BLaER1 treated with 17β-estradiol and CSF1 and Interleukin-3, amounts not matched to agents 10 nM and 100 nM (cell line): ENCODE data around the gene C12orf43.

Experiments
- H3K27ac ChIP-seq, 11 experiments: shearing (Covaris generic); formaldehyde crosslinking; 2 replicates each; pipeline ENCODE4 v1.8.1; 2022
- H3K27me3 ChIP-seq, 11 experiments: shearing (Covaris generic); formaldehyde crosslinking; 2 replicates each; pipeline ENCODE4 v1.8.1; 2022
- H3K36me3 ChIP-seq, 11 experiments: shearing (Covaris generic); formaldehyde crosslinking; 2 replicates each; pipeline ENCODE4 v1.8.1; 2022
- H3K4me1 ChIP-seq, 10 experiments: shearing (Covaris generic); formaldehyde crosslinking; 2 replicates each; pipeline ENCODE4 v1.8.1; 2022
- H3K4me2 ChIP-seq, 11 experiments: shearing (Covaris generic); formaldehyde crosslinking; 2 replicates each; pipeline ENCODE4 v1.8.1; 2022
- H3K4me3 ChIP-seq, 10 experiments: shearing (Covaris generic); formaldehyde crosslinking; 2 replicates each; pipeline ENCODE4 v1.8.1; 2022
- H3K9ac ChIP-seq, 11 experiments: shearing (Covaris generic); formaldehyde crosslinking; 2 replicates each; pipeline ENCODE4 v1.8.1; 2022
- H3K9me3 ChIP-seq, 11 experiments: shearing (Covaris generic); formaldehyde crosslinking; replicated peaks in 1 of 11; 2 replicates each; pipeline ENCODE4 v1.8.1; 2022
- H4K20me1 ChIP-seq, 11 experiments: shearing (Covaris generic); formaldehyde crosslinking; 2 replicates each; pipeline ENCODE4 v1.8.1; 2022
- Cebpa-rat ChIP-seq, 11 experiments: shearing (Covaris generic); IDR thresholded peaks; 2 replicates each; pipeline ENCODE4 v1.8.1; 2022

The C12orf43 gene

GRCh38 chr12:120978296-120979219 is 37.7 kb downstream of the C12orf43 start, which contains the start of gene HNF1A:
HNF1A (plus strand) TSS chr12:120978543; CDS start chr12:120978769, 226 bp downstream.
- Histone ChIP-seq H3K27ac (no peak within 1 kb of the TSS), H3K4me2 (no peak within 1 kb of the TSS), H4K20me1 (no peaks in the 10 kb centered on the region), H3K9ac (no peak within 1 kb of the TSS), H3K27me3 (no peaks in the 10 kb centered on the region), H3K36me3 (no peaks in the 10 kb centered on the region), H3K9me3 (no peaks in the 10 kb centered on the region), H3K4me3 (no peak within 1 kb of the TSS), H3K4me1 (no peaks in the 10 kb centered on the region)
- TF ChIP-seq Cebpa-rat (IDR thresholded peaks at IDR 0.05), result no peak

GRCh38 chr12:120977531-120978295 is 38.6 kb downstream of the C12orf43 start:
- Histone ChIP-seq H3K9me3 (no peaks in the 10 kb centered on the region), H4K20me1 (no peaks in the 10 kb centered on the region), H3K27me3 (no peaks in the 10 kb centered on the region), H3K27ac (no peak overlapping the region), H3K36me3 (no peaks in the 10 kb centered on the region), H3K4me2 (no peak overlapping the region), H3K4me1 (peaks cover 0 to 7% (median 0%) of the 10 kb centered on the region in 10 experiments; a peak in 3 of 20 replicates), H3K9ac (no peak overlapping the region), H3K4me3 (no peak overlapping the region)
- TF ChIP-seq Cebpa-rat (IDR thresholded peaks at IDR 0.05), result no peak

GRCh38 chr12:120972870-120973543 is 43.3 kb downstream of the C12orf43 start:
- Histone ChIP-seq H3K36me3 (no peaks in the 10 kb centered on the region), H3K27ac (no peak overlapping the region; a peak in 1 of 22 replicates)
- no peak for TF ChIP-seq Cebpa-rat (IDR thresholded peaks at IDR 0.05)

GRCh38 chr12:120971299-120972180 is 44.7 kb downstream of the C12orf43 start:
- peak overlapping the region in 1 of 11 experiments; percentile 50; a peak in 1 of 22 replicates for H3K27ac ChIP-seq
- no peak overlapping the region for H3K4me3 ChIP-seq
- H3K36me3 ChIP-seq, result no peaks in the 10 kb centered on the region
- peak overlapping the region in 5 of 11 experiments; percentile 8 to 29 (median 16); a peak in 7 of 22 replicates for H3K4me2 ChIP-seq
- TF ChIP-seq Cebpa-rat (IDR thresholded peaks at IDR 0.05), result peak in 3 of 11 experiments; percentile 10 to 36 (median 26); a peak in 1 of 22 replicates
- H3K9ac ChIP-seq, result no peak overlapping the region; a peak in 1 of 22 replicates
- no peaks in the 10 kb centered on the region for H4K20me1 ChIP-seq
- peaks cover 8 to 30% (median 15%) of the 10 kb centered on the region in 10 experiments; a peak in 18 of 20 replicates for H3K4me1 ChIP-seq
- H3K9me3 ChIP-seq, result no peaks in the 10 kb centered on the region
- no peaks in the 10 kb centered on the region for H3K27me3 ChIP-seq

More at GRCh38 chr12:120972870-120973543, 43.3 kb downstream of the C12orf43 start:
- no peak overlapping the region for H3K4me3 ChIP-seq
- H3K27me3 ChIP-seq, result no peaks in the 10 kb centered on the region
- H3K4me1 ChIP-seq, result peaks cover 8 to 30% (median 15%) of the 10 kb centered on the region in 10 experiments; a peak in 18 of 20 replicates
- 0 out of 22 replicates have a peak overlapping the region, but pooled peaks of 1 of the 11 experiments have one; percentile 10 for H3K4me2 ChIP-seq
- no peaks in the 10 kb centered on the region for H4K20me1 ChIP-seq
- H3K9ac ChIP-seq, result no peak overlapping the region
- no peaks in the 10 kb centered on the region for H3K9me3 ChIP-seq

GRCh38 chr12:120970310-120970709 is 46.0 kb downstream of the C12orf43 start:
- Histone ChIP-seq H3K4me2 (peak overlapping the region in 7 of 11 experiments; percentile 6 to 41 (median 18); a peak in 9 of 22 replicates), H3K9me3 (no peaks in the 10 kb centered on the region), H3K27ac (no peak overlapping the region), H3K36me3 (no peaks in the 10 kb centered on the region), H4K20me1 (no peaks in the 10 kb centered on the region), H3K4me3 (no peak overlapping the region), H3K27me3 (no peaks in the 10 kb centered on the region), H3K4me1 (peaks cover 8 to 30% (median 15%) of the 10 kb centered on the region in 10 experiments; a peak in 18 of 20 replicates), H3K9ac (no peak overlapping the region)
- TF ChIP-seq Cebpa-rat (IDR thresholded peaks at IDR 0.05), result no peak

- no peak overlapping the region for H3K4me3 ChIP-seq
- H3K4me2 ChIP-seq, result no peak overlapping the region
- no peaks in the 10 kb centered on the region for H3K36me3 ChIP-seq
- no peak for TF ChIP-seq Cebpa-rat (IDR thresholded peaks at IDR 0.05)
- no peaks in the 10 kb centered on the region for H3K27me3 ChIP-seq
- no peak overlapping the region for H3K27ac ChIP-seq
- no peaks in the 10 kb centered on the region for H4K20me1 ChIP-seq
- no peak overlapping the region for H3K9ac ChIP-seq
- no peaks in the 10 kb centered on the region for H3K9me3 ChIP-seq
- peaks cover 4 to 17% (median 8%) of the 10 kb centered on the region in 10 experiments; a peak in 18 of 20 replicates for H3K4me1 ChIP-seq
Observed at GRCh38 chr12:120965534-120966091, 50.7 kb downstream of the C12orf43 start.

GRCh38 chr12:120964298-120964697 is 52.0 kb downstream of the C12orf43 start:
- Histone ChIP-seq H3K27ac (no peak overlapping the region), H3K4me1 (peaks cover 0 to 17% (median 5%) of the 10 kb centered on the region in 10 experiments; a peak in 10 of 20 replicates), H3K4me2 (no peak overlapping the region), H4K20me1 (no peaks in the 10 kb centered on the region), H3K4me3 (no peak overlapping the region), H3K9ac (no peak overlapping the region), H3K9me3 (no peaks in the 10 kb centered on the region), H3K27me3 (no peaks in the 10 kb centered on the region), H3K36me3 (no peaks in the 10 kb centered on the region)
- TF ChIP-seq Cebpa-rat (IDR thresholded peaks at IDR 0.05), result no peak
